Measurements from ENCODE around the gene ASPSCR1.
"Not testable (repeated sequence)": the region's sequence is repeated elsewhere in the genome, so short reads cannot be mapped to it uniquely, and the experiment has no call there.

GRCh38 chr17:82038796-82039409 lies 61.5 kb downstream of the ASPSCR1 start:
- TF ChIP-seq CTCF, POLR2A (IDR thresholded peaks at IDR 0.05): not testable (repeated sequence)

Data from testis (tissue), 2 donors.